HG03521 (cell line): Measurements from ENCODE around the gene GPR183.

Experiments
- ATAC-seq: cut with Tn5 transposase; IDR thresholded peaks from one replicate; pipeline ENCODE4 v1.9.1; 2021; ENCODE audit warnings: mild to moderate bottlenecking, moderate library complexity; ENCODE audit not compliant: unreplicated experiment

GPR183 gene

GRCh38 chr13:99313501-99313900 is 6.3 kb upstream of the GPR183 start:
- ATAC-seq: no peak

- peak; percentile 28 for ATAC-seq
Observed at GRCh38 chr13:99312493-99312883, 5.3 kb upstream of the GPR183 start.

GRCh38 chr13:99311748-99312492 is 4.7 kb upstream of the GPR183 start:
- no peak for ATAC-seq

- ATAC-seq: no peak
Observed at GRCh38 chr13:99311137-99311536, 3.9 kb upstream of the GPR183 start.

- ATAC-seq: no peak
Observed at GRCh38 chr13:99310382-99311031, 3.3 kb upstream of the GPR183 start.

GRCh38 chr13:99308471-99309087 is 1.4 kb upstream of the GPR183 start:
- ATAC-seq: no peak

- no peak for ATAC-seq
Observed at GRCh38 chr13:99307648-99308339, 595 bp upstream of the GPR183 start.

- no peak for ATAC-seq
Observed at GRCh38 chr13:99305566-99305965, 1.6 kb downstream of the GPR183 start.

- ATAC-seq: no peak
Observed at GRCh38 chr13:99305158-99305557, 2.0 kb downstream of the GPR183 start.

GRCh38 chr13:99304541-99304940 is 2.7 kb downstream of the GPR183 start:
- ATAC-seq: no peak

- ATAC-seq: no peak
Observed at GRCh38 chr13:99303863-99304521, 3.2 kb downstream of the GPR183 start.

GRCh38 chr13:99302637-99303505 is 4.3 kb downstream of the GPR183 start:
- ATAC-seq: no peak

GRCh38 chr13:99301913-99302636 is 5.1 kb downstream of the GPR183 start:
- ATAC-seq: no peak

GRCh38 chr13:99301056-99301838 is 6.0 kb downstream of the GPR183 start:
- ATAC-seq: no peak

GRCh38 chr13:99299920-99300341 is 7.3 kb downstream of the GPR183 start:
- no peak for ATAC-seq

- no peak for ATAC-seq
Observed at GRCh38 chr13:99299256-99299919, 7.8 kb downstream of the GPR183 start.

GRCh38 chr13:99298056-99298455 is 9.1 kb downstream of the GPR183 start:
- no peak for ATAC-seq

GRCh38 chr13:99297331-99297730 is 9.9 kb downstream of the GPR183 start:
- no peak for ATAC-seq
